ENCODE data around the gene OBP2B.

DNA sequence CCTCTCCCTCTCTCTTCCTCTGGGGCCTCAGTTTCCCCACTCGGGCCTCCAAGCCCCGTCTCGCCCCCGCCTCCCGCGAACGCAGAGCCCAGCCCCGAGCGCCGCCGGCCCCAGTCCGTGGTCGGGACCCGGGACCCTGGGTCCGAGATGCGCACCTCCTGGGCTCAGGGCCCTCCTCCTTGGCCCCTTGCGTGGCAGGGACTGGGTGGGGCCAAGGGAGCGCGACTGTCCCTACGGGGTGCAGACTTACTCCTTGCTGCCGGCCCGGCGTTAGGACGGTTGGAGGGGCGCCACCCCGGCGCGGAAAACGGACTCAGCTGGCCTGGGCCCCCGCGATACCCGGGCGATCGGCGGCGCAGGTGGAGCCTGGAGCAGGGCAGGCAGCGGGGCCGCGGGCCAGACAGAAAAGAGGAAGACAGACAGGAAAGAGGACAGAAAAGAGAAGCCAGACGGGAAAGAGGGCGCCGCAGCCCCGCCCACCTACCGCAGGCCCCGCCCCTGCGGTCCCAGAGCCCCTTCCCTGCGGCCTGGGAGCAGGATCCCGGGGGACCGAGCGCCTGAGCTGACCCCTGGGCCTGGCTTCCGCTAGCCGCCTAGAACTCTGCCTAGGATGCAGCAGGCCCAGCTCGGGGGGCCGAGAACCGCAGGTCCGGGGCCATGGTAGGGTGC lies 45.4 kb downstream of the OBP2B start, which contains the start of gene GBGT1:
- TF ChIP-seq EZH2 (IDR thresholded peaks at IDR 0.05; ENCODE audit: insufficient read depth, poor library complexity, severe bottlenecking) (no peak), EZH2phosphoT487 (IDR thresholded peaks at IDR 0.05; ENCODE audit: insufficient read depth, low read depth) (no peak)

All from GM23248 (cell line).